Esophagus muscularis mucosa (tissue), 4 donors: ENCODE measurements around the gene CNTLN. TPM values are rescaled to one million over a fixed set of nuclear protein-coding genes. Genes with fewer than 3 reads are reported as not detected.

Experiments used
- DNase-seq: peaks from one replicate; pipeline ENCODE4 v3.0.0-alpha.2; 2017; ENCODE audit errors: extremely low spot score
- H3K27ac ChIP-seq, 4 donors: fragments of 200-600 bp; sonication (generic); replicated peaks in 1 of 4; 1 replicate in 3 of 4; 2 replicates in 1 of 4; pipeline ENCODE4 v1.5.1; 2016 to 2019; ENCODE audit warnings: mild to moderate bottlenecking in 1 of 4
- H3K27me3 ChIP-seq, 4 donors: fragments of 200-600 bp; sonication (generic); one replicate each; pipeline versions ENCODE4 v1.5.1 to v1.6.0; 2016 to 2019
- H3K36me3 ChIP-seq, 4 donors: fragments of 200-600 bp; sonication (generic); one replicate each; pipeline ENCODE4 v1.5.1; 2016 to 2019
- H3K4me1 ChIP-seq, 4 donors: fragments of 200-600 bp; sonication (generic); one replicate each; pipeline ENCODE4 v1.5.1; 2016 to 2019
- H3K4me3 ChIP-seq, 4 donors: fragments of 200-600 bp; sonication (generic); 1 replicate in 2 of 4; 2 replicates in 2 of 4; pipeline ENCODE4 v1.5.1; 2016 to 2019; ENCODE audit warnings: mild to moderate bottlenecking in 4 of 4, moderate library complexity in 1 of 4
- H3K9me3 ChIP-seq, 4 donors: fragments of 200-600 bp; sonication (generic); 1 replicate in 3 of 4; 2 replicates in 1 of 4; pipeline ENCODE4 v1.5.1; 2016 to 2019
- EP300 ChIP-seq: sonication (generic); formaldehyde crosslinking; IDR thresholded peaks from one replicate; pipeline ENCODE4 v1.6.1; 2017; ENCODE audit warnings: antibody characterized with exemption
- POLR2A ChIP-seq: fragments of 450-650 bp; IDR thresholded peaks from one replicate; pipeline ENCODE4 v1.6.1; 2017; ENCODE audit warnings: antibody characterized with exemption, moderate library complexity, mild to moderate bottlenecking, low read depth
- POLR2AphosphoS5 ChIP-seq, 2 donors: sonication (generic); formaldehyde crosslinking; IDR thresholded peaks; one replicate each; pipeline ENCODE4 v1.6.1; 2017; ENCODE audit warnings: antibody characterized with exemption in 2 of 2
- whole genome bisulfite sequencing: methylation state at CpG from one replicate; pipeline ENCODE4 v1.1.5; 2018; 5-methylcytosine and 5-hydroxymethylcytosine counted together
- intact Hi-C: fragments of 100-400 bp; cut with DNase I; formaldehyde crosslinking; loops from one replicate; pipeline ENCODE4 v1.15.1; 2023
- total RNA-seq, 4 donors: library from RNA; depleted of rRNA; stranded (reverse); fragments of >200 nt; gene quantifications; one replicate each; pipeline versions ENCODE4 v1.1.0 to v1.2.1, GENCODE V29; 2016
- TF ChIP-seq, protein P1 (sequence below), 3 experiments: fragments of 200-600 bp in 2 of 3; fragments of 450-650 bp in 1 of 3; sonication (generic) in 2 of 3; IDR thresholded peaks; one replicate each; pipeline ENCODE4 v1.5.1; 2017 to 2019; ENCODE audit warnings: antibody characterized with exemption in 3 of 3, mild to moderate bottlenecking in 2 of 3, moderate library complexity in 1 of 3

Gene CNTLN
- total RNA-seq, 4 donors from 2014 or later = 9.4 to 14.1 (median 12.0) TPM

DNA sequence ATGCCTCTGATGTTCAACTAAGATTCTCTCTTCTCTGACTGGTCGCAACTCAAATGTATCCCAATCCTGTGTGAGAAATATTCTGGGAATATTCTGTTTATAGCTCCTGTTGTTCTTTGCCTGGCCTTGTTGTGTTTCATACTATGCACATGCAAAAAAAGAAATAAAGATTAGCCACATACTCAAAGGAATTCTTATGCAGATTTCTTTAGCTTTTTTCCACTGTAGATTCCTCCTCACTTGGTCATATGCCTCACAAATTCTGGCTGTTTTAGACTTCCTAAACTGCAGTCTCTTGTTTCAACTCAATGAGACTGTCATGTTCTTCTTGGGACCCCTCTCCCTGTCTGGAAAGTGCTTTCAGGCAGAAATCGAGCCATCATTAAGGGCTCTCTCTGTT is 226.5 kb downstream of the CNTLN start:
- Histone ChIP-seq H3K27me3 (no peaks in the 10 kb centered on the region), H3K27ac (no peak overlapping the region), H3K36me3 (no peaks in the 10 kb centered on the region), H3K9me3 (no peaks in the 10 kb centered on the region), H3K4me3 (no peak overlapping the region), H3K4me1 (no peaks in the 10 kb centered on the region)
- no peak for TF ChIP-seq POLR2AphosphoS5 (IDR thresholded peaks at IDR 0.05)
- TF ChIP-seq, protein P1, sequence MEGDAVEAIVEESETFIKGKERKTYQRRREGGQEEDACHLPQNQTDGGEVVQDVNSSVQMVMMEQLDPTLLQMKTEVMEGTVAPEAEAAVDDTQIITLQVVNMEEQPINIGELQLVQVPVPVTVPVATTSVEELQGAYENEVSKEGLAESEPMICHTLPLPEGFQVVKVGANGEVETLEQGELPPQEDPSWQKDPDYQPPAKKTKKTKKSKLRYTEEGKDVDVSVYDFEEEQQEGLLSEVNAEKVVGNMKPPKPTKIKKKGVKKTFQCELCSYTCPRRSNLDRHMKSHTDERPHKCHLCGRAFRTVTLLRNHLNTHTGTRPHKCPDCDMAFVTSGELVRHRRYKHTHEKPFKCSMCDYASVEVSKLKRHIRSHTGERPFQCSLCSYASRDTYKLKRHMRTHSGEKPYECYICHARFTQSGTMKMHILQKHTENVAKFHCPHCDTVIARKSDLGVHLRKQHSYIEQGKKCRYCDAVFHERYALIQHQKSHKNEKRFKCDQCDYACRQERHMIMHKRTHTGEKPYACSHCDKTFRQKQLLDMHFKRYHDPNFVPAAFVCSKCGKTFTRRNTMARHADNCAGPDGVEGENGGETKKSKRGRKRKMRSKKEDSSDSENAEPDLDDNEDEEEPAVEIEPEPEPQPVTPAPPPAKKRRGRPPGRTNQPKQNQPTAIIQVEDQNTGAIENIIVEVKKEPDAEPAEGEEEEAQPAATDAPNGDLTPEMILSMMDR (IDR thresholded peaks at IDR 0.05) = no peak
- no peak for TF ChIP-seq EP300
- TF ChIP-seq POLR2A = no peak
- DNase-seq = no peak
- intact Hi-C loops = no loop called here
- WGBS = 78% methylated on average over 2 of the region's 2 CpGs

- DNase-seq = no peak
- Histone ChIP-seq H3K4me1 (no peaks in the 10 kb centered on the region), H3K4me3 (no peak overlapping the region), H3K27me3 (no peaks in the 10 kb centered on the region), H3K36me3 (peaks cover 9 to 26% (median 16%) of the 10 kb centered on the region in 4 donors), H3K27ac (no peak overlapping the region), H3K9me3 (no peaks in the 10 kb centered on the region)
- intact Hi-C loops = no loop called here
- WGBS = 100% methylated on average over 2 of the region's 2 CpGs
- TF ChIP-seq POLR2A (no peak), EP300 (no peak), POLR2AphosphoS5 (IDR thresholded peaks at IDR 0.05) (no peak)
- TF ChIP-seq, protein P1 (IDR thresholded peaks at IDR 0.05) = no peak
Observed at GRCh38 chr9:17367035-17367434, 232.2 kb downstream of the CNTLN start.

DNA sequence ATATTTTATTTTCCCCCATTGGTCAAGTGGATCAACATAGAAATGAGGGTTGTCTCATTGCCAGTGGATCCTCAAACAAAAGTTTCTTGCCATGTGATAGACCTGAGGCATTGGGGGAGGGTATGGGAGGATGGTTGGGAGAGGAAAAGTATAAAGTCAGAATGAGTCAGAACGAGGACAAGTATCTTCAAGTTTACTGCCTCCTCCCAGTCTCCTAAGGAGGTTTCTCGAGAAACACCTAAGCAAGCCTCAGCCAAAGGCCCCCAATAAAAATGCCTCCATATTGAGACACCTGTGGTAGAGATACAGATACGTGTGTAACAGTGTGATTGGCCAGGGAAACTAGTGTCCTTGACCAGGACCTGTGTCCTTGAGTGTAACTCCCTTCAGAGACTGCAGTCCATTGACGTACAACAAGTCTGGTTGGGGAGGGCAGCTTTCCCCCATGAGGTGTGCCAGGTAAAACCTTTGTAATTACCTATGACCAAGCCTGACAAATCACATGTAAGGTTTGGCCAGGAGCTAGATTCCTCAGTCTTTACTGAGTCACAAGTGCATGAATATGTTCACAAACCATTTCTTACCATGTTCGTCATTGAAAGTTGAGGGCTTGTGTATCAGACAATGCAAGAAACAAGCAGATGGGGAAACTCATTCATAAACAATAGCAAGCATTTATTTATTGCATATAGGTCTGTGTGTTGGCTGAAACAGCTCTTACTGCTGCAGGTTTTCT is 245.5 kb downstream of the CNTLN start:
- TF ChIP-seq POLR2AphosphoS5 (IDR thresholded peaks at IDR 0.05) (no peak), EP300 (no peak), POLR2A (no peak)
- 97% methylated on average over 5 of the region's 5 CpGs for WGBS
- intact Hi-C loops = no loop called here
- Histone ChIP-seq H3K9me3 (no peaks in the 10 kb centered on the region), H3K36me3 (no peaks in the 10 kb centered on the region), H3K4me3 (no peak overlapping the region), H3K27me3 (no peaks in the 10 kb centered on the region), H3K27ac (no peak overlapping the region), H3K4me1 (peaks cover 0 to 19% (median 8%) of the 10 kb centered on the region in 4 donors)
- DNase-seq = no peak

DNA sequence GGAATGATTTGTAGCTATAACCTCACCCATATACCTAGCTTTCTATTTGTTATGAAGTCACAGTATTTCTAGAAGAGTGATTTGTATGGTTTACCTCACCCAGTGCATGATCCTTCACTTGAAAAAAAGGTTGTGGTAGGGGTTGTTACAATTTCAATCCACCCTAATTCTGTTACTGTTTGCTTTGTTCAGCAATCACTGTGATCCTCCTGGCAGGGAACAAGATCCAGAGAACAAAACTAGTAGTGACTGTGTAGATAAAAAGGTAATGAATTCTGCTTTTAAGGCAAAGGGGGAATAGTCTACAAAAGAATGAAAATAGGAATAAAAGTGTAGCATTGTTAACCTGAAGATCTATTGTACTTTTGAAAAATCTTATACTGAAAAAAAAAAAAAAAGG is 252.7 kb downstream of the CNTLN start:
- intact Hi-C loops = no loop called here
- Histone ChIP-seq H3K36me3 (no peaks in the 10 kb centered on the region), H3K27me3 (no peaks in the 10 kb centered on the region), H3K9me3 (no peaks in the 10 kb centered on the region), H3K27ac (no peak overlapping the region), H3K4me3 (no peak overlapping the region), H3K4me1 (peaks cover 0 to under 1% (median 0%) of the 10 kb centered on the region in 4 donors)
- TF ChIP-seq POLR2A (no peak), EP300 (no peak), POLR2AphosphoS5 (IDR thresholded peaks at IDR 0.05) (no peak)
- TF ChIP-seq, protein P1 (IDR thresholded peaks at IDR 0.05) = no peak
- DNase-seq = no peak

DNA sequence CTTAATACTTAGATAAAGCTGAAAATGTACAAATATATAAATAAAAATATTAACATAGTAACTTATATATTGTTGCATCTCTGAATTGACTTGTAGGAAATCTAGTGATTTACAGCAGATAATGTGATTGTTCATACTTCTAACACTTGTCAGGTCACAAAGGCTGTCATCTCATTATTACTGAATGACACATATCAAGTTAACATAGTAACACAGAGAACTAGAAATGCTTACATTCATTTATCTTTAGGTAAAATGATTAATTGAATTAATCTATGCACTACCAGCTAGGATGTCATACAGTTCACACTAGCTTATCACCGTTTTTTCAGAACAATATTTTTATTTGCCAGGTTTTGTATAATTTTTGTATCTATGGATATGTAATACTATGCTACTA is 254.2 kb downstream of the CNTLN start:
- intact Hi-C loops = no loop called here
- H3K4me1 ChIP-seq = no peaks in the 10 kb centered on the region
- DNase-seq = no peak
- H3K27me3 ChIP-seq = no peaks in the 10 kb centered on the region
- H3K36me3 ChIP-seq = no peaks in the 10 kb centered on the region
- no peak overlapping the region for H3K4me3 ChIP-seq
- TF ChIP-seq POLR2AphosphoS5 (IDR thresholded peaks at IDR 0.05) (no peak), POLR2A (no peak), EP300 (no peak)
- TF ChIP-seq, protein P1 (IDR thresholded peaks at IDR 0.05) = no peak
- 78% methylated on average over 1 of the region's 1 CpG for WGBS
- no peak overlapping the region for H3K27ac ChIP-seq
- H3K9me3 ChIP-seq = no peaks in the 10 kb centered on the region
